AG10803 (cell line): Measurements from ENCODE around the gene CYP3A5.
"Not testable (repeated sequence)": the region's sequence is repeated elsewhere in the genome, so short reads cannot be mapped to it uniquely, and the experiment has no call there.

Experiments
- DNase-seq: peaks from one replicate; pipeline ENCODE4 v3.0.0; 2010; ENCODE audit warnings: low read depth
- H3K4me3 ChIP-seq: 2 replicates; pipeline ENCODE4 v1.5.1; 2011; ENCODE audit warnings: mild to moderate bottlenecking, low read length, control low read depth
- TF ChIP-seq, protein P1 (sequence below): conservative IDR thresholded peaks from 2 replicates; pipeline ENCODE4 v1.5.1; 2011; ENCODE audit warnings: mild to moderate bottlenecking, low read length, control low read depth, inconsistent platforms

CYP3A5 gene

DNA sequence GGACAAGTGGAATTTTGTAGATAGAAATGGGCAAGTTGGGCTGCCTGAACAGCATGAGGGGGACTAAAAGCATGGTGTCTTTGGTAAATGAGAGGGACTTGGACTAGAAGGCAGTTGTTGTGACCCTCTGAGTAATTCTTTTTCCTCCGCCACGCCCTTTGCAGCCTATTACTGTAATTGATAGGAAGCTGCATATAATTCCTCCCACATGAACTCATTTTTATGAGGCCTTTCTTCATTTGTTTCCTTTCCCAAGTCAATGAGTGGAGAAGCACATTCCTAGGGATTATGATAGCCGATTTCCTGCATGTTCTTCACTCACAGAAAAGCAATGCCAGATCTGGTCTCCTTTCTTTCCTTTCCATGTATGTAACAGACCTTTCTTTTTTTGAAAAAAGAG, 35.4 kb downstream of the CYP3A5 start:
- no peak for DNase-seq
- TF ChIP-seq, protein P1, sequence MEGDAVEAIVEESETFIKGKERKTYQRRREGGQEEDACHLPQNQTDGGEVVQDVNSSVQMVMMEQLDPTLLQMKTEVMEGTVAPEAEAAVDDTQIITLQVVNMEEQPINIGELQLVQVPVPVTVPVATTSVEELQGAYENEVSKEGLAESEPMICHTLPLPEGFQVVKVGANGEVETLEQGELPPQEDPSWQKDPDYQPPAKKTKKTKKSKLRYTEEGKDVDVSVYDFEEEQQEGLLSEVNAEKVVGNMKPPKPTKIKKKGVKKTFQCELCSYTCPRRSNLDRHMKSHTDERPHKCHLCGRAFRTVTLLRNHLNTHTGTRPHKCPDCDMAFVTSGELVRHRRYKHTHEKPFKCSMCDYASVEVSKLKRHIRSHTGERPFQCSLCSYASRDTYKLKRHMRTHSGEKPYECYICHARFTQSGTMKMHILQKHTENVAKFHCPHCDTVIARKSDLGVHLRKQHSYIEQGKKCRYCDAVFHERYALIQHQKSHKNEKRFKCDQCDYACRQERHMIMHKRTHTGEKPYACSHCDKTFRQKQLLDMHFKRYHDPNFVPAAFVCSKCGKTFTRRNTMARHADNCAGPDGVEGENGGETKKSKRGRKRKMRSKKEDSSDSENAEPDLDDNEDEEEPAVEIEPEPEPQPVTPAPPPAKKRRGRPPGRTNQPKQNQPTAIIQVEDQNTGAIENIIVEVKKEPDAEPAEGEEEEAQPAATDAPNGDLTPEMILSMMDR, result no peak
- H3K4me3 ChIP-seq, result no peak overlapping the region

- DNase-seq, result no peak
- TF ChIP-seq, protein P1, result no peak
- H3K4me3 ChIP-seq, result no peak overlapping the region
These were observed 36.3 kb downstream of the CYP3A5 start for GRCh38 chr7:99643464-99643863.

DNA sequence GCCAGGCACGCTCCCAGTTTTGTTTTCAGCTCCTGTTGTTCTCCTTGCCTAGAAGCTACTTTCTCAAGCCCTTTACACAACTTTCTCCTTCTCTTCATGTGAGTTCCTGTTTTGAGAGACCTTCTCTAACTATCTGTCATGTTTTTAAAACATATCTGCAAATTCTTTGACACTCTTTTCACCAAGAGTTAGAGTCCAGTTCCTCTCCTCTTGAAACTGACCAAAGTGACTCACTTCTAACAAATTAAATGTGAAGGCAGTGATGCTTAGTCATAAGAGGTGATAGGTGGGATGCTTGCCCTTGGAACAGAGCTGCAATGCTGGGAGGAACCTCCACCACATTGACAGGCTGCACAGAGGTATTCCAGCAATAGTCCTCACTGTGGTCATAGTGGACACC, 37.8 kb downstream of the CYP3A5 start:
- no peak overlapping the region for H3K4me3 ChIP-seq
- no peak for DNase-seq
- TF ChIP-seq, protein P1, result no peak

DNA sequence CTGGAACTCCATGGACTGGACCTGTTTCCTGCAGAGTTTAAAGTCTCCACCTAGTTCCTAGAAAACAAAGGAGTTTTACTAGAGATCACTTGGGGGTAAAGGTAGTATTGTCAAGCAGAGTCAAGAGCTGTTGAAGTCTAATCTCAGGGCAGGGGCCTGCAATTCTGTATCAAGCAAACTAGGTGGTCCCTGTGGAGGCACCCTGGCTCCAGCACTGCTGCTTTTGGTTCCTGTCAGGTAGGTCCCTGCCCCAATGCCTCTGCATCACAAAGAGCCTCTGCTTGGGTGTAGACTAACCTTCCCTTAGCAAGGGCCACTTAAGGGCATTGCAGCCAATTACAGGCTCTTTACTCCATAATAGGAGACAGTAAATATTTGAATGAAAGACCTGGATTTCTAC, 40.5 kb downstream of the CYP3A5 start:
- TF ChIP-seq, protein P1, result no peak
- DNase-seq, result no peak
- H3K4me3 ChIP-seq, result no peak overlapping the region

DNA sequence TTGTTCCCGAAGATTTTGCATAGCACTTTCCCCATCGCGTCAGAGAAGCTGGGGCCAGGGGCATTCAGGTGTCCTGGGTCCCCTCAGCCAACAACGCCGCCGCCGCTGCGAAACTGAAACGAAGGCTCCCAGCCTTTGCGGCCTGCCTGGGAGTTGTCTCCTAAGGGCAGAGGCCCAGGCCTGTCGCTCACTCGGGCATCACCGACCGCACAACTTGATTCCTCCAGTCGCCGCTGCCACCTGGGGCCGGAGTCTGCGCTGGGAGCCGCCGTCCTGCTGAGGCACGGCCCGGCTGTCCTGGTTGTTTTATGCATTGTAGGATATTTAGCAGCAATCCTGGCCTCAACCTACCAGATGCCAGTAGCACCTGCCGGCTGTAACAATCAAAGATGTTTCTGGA, 41.1 kb downstream of the CYP3A5 start:
- TF ChIP-seq, protein P1, result no peak
- no peak overlapping the region for H3K4me3 ChIP-seq
- no peak for DNase-seq

GRCh38 chr7:99637414-99637813, 42.4 kb downstream of the CYP3A5 start:
- not testable (repeated sequence) for H3K4me3 ChIP-seq, DNase-seq

GRCh38 chr7:99631295-99632109, 48.3 kb downstream of the CYP3A5 start:
- TF ChIP-seq, protein P1, result peak; percentile 22; the same call in 1 of the 2 replicates
- H3K4me3 ChIP-seq, result no peak overlapping the region
- DNase-seq, result no peak
